PC-9 (cell line): ENCODE data around the gene FAM131A. TPM values are rescaled to one million over a fixed set of nuclear protein-coding genes. Genes with fewer than 3 reads are reported as not detected.
A peak's percentile ranks its signal among the peaks of the same experiment; 100 is the strongest.

ENCODE experiments used
- BruUV-seq: library from RNA; stranded (reverse); fragments of 400-500 nt; replicated peaks from 2 replicates; lab custom pipeline; 2021; lab: Mats Ljungman, UMichigan
- CTCF ChIA-PET: fragments of 300-600 bp; sonication (Branson Sonifier 250); formaldehyde crosslinking; loops from one replicate; lab custom pipeline; 2022; ENCODE audit warnings: antibody characterized with exemption; lab: Charles Lee
- POLR2A ChIA-PET: fragments of 300-600 bp; sonication (Branson Sonifier 250); formaldehyde crosslinking; loops from one replicate; lab custom pipeline; 2022; ENCODE audit warnings: antibody characterized with exemption; ENCODE audit not compliant: unreplicated experiment; lab: Charles Lee
- DNase-seq, 2 experiments: peaks; one replicate each; pipeline versions ENCODE4 v3.0.0 to v3.0.0-alpha.2; 2015 to 2022; ENCODE audit warnings: mixed read lengths in 1 of 2
- H2AFZ ChIP-seq: fragments of 200-600 bp; sonication (generic); 2 replicates; pipeline ENCODE4 v1.8.1; 2017; ENCODE audit warnings: antibody characterized with exemption
- H3F3A ChIP-seq: fragments of 200-600 bp; sonication (generic); 2 replicates; pipeline ENCODE4 v1.8.1; 2017; ENCODE audit warnings: antibody characterized with exemption, mild to moderate bottlenecking, low read depth; ENCODE audit not compliant: insufficient read depth
- H3K27ac ChIP-seq: fragments of 200-600 bp; sonication (generic); 2 replicates; pipeline ENCODE4 v1.6.1; 2016; ENCODE audit warnings: mixed run types
- H3K27me3 ChIP-seq: fragments of 200-600 bp; sonication (generic); 2 replicates; pipeline ENCODE4 v1.6.1; 2016; ENCODE audit warnings: low read depth, mixed run types; ENCODE audit not compliant: insufficient read depth
- H3K36me3 ChIP-seq: fragments of 200-600 bp; sonication (generic); 2 replicates; pipeline ENCODE4 v1.6.1; 2016; ENCODE audit warnings: low read depth, mixed run types
- H3K4me1 ChIP-seq: fragments of 200-600 bp; sonication (generic); replicated peaks from 2 replicates; pipeline ENCODE4 v1.6.1; 2016; ENCODE audit warnings: mixed run types; ENCODE audit not compliant: insufficient read depth
- H3K4me2 ChIP-seq: fragments of 200-600 bp; sonication (generic); 2 replicates; pipeline ENCODE4 v1.6.1; 2017; ENCODE audit warnings: mixed run types
- H3K4me3 ChIP-seq: fragments of 200-600 bp; sonication (generic); 2 replicates; pipeline ENCODE4 v1.6.1; 2016; ENCODE audit warnings: mixed run types
- H3K79me2 ChIP-seq: fragments of 200-600 bp; sonication (generic); 2 replicates; pipeline ENCODE4 v1.6.1; 2017; ENCODE audit warnings: low read depth, mixed run types
- H3K9me2 ChIP-seq: fragments of 200-600 bp; sonication (generic); 2 replicates; pipeline ENCODE4 v1.8.1; 2017; ENCODE audit warnings: mild to moderate bottlenecking; ENCODE audit not compliant: insufficient read depth
- H3K9me3 ChIP-seq: fragments of 200-600 bp; sonication (generic); 2 replicates; pipeline ENCODE4 v1.8.1; 2016; ENCODE audit warnings: low read depth; ENCODE audit not compliant: insufficient read depth
- H4K20me1 ChIP-seq: fragments of 200-600 bp; sonication (generic); 2 replicates; pipeline ENCODE4 v1.8.1; 2017; ENCODE audit not compliant: insufficient read depth
- CTCF ChIP-seq: fragments of 200-600 bp; sonication (generic); conservative IDR thresholded peaks from 2 replicates; pipeline ENCODE4 v1.6.1; 2017; ENCODE audit warnings: mixed run types, antibody characterized with exemption, mild to moderate bottlenecking, moderate library complexity
- EZH2 ChIP-seq: fragments of 200-600 bp; sonication (generic); IDR thresholded peaks from 2 replicates; pipeline ENCODE4 v1.8.0; 2017; ENCODE audit warnings: antibody characterized with exemption, low read depth
- intact Hi-C: fragments of 100-400 bp; cut with micrococcal nuclease; formaldehyde crosslinking; loops from one replicate; pipeline ENCODE4 v1.10.0; 2022; ENCODE audit not compliant: unreplicated experiment
- total RNA-seq: library from RNA; stranded (reverse); gene quantifications from 2 replicates; pipeline ENCODE4 v1.2.3, GENCODE V29; 2021

Gene FAM131A
- total RNA-seq, 1 experiment from 2014 or later, result 25.5 TPM

- Histone ChIP-seq H3K27me3 (no peaks in the 10 kb centered on the region), H3K9me3 (no peaks in the 10 kb centered on the region), H3K36me3 (peaks cover 76% of the 10 kb centered on the region), H3K4me3 (peak overlapping the region; percentile 18; the same call in 1 of the 2 replicates), H3K9me2 (no peaks in the 10 kb centered on the region), H3K79me2 (peaks cover 97% of the 10 kb centered on the region), H3F3A (peaks cover 91% of the 10 kb centered on the region), H3K4me2 (peak overlapping the region; percentile 75), H3K27ac (peak overlapping the region; percentile 51), H2AFZ (no peak overlapping the region), H4K20me1 (peaks cover 96% of the 10 kb centered on the region), H3K4me1 (peaks cover 50% of the 10 kb centered on the region)
- ChIA-PET CTCF (interaction anchor here (0.6 kb wide), 1 partner anchor 32 kb away, joined by 3 read pairs; no protein-coding TSS in a partner anchor), POLR2A (interaction anchor here (0.6 to 0.9 kb wide), 4 partner anchors 24 to 186 kb away, joined by 3 to 18 read pairs (median 4); no protein-coding TSS in a partner anchor)
- intact Hi-C loops, result no loop called here
- no TSS peak for BruUV-seq
- peak; percentile 87 to 97 for DNase-seq
- no peak for TF ChIP-seq EZH2
- no peak for TF ChIP-seq CTCF
Measured at GRCh38 chr3:184320104-184320445, 17.3 kb upstream of the FAM131A start.

- TF ChIP-seq CTCF (no peak), EZH2 (no peak)
- H3K27me3 ChIP-seq, result no peaks in the 10 kb centered on the region
- peaks cover 97% of the 10 kb centered on the region for H3K79me2 ChIP-seq
- peaks cover 40% of the 10 kb centered on the region for H3K4me1 ChIP-seq
- no peak for DNase-seq
- H3K4me3 ChIP-seq, result no peak overlapping the region
- no peaks in the 10 kb centered on the region for H3K9me3 ChIP-seq
- no peak overlapping the region for H3K27ac ChIP-seq
- peaks cover 86% of the 10 kb centered on the region for H3K36me3 ChIP-seq
- ChIA-PET CTCF (no interaction called here), POLR2A (no interaction called here)
- intact Hi-C loops, result no loop called here
- H3K4me2 ChIP-seq, result no peak overlapping the region
- H3K9me2 ChIP-seq, result no peaks in the 10 kb centered on the region
- no peak overlapping the region for H2AFZ ChIP-seq
- H3F3A ChIP-seq, result peaks cover 92% of the 10 kb centered on the region
- BruUV-seq, result TSS peak; percentile 5
- H4K20me1 ChIP-seq, result peaks cover 97% of the 10 kb centered on the region
Measured at GRCh38 chr3:184321666-184322065, 15.7 kb upstream of the FAM131A start.

- Histone ChIP-seq H3K36me3 (peaks cover 87% of the 10 kb centered on the region), H3K79me2 (peaks cover 96% of the 10 kb centered on the region), H3F3A (peaks cover 92% of the 10 kb centered on the region), H4K20me1 (peaks cover 96% of the 10 kb centered on the region), H3K27me3 (no peaks in the 10 kb centered on the region), H3K4me2 (no peak overlapping the region), H3K9me2 (no peaks in the 10 kb centered on the region), H3K4me1 (peaks cover 27% of the 10 kb centered on the region), H2AFZ (no peak overlapping the region), H3K4me3 (no peak overlapping the region), H3K27ac (no peak overlapping the region), H3K9me3 (no peaks in the 10 kb centered on the region)
- DNase-seq, result no peak
- POLR2A ChIA-PET, result interaction anchor here (0.6 kb wide), 1 partner anchor 1057 kb away, joined by 8 read pairs; no protein-coding TSS in a partner anchor
- CTCF ChIA-PET, result no interaction called here
- no TSS peak for BruUV-seq
- intact Hi-C loops, result no loop called here
- no peak for TF ChIP-seq EZH2
- TF ChIP-seq CTCF, result no peak
Measured at GRCh38 chr3:184322731-184323487, 14.5 kb upstream of the FAM131A start.
